C4-2B (cell line): ENCODE results near the gene DPY19L2.
"Not testable (repeated sequence)": the region's sequence is repeated elsewhere in the genome, so short reads cannot be mapped to it uniquely, and the experiment has no call there.

Source experiments
- CTCF ChIP-seq: fragments of 450-650 bp; conservative IDR thresholded peaks from 2 replicates; pipeline ENCODE4 v1.5.1; 2017; ENCODE audit warnings: mild to moderate bottlenecking
- ZFX ChIP-seq: fragments of 450-650 bp; IDR thresholded peaks from 2 replicates; pipeline ENCODE4 v1.6.1; 2017

DNA sequence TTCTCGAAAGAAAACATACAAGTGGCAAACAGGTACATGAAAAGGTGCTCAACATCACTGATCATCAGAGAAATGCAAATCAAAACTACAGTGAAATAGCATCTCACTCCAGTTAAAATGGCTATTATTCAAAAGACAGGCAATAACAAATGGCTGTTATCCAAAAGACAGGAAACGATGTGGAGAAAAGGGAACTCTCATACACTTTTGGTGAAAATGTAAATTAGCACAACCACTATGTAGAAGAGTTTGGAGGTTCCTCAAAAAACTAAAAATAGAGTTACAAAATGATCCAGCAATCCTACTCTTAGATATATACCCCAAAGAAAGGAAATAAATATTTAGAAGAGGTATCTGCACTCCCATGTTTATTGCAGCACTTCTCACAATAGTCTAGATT is 90.7 kb downstream of the DPY19L2 start:
- not testable (repeated sequence) for TF ChIP-seq CTCF, ZFX
